Mesenchymal stem cell (in vitro differentiated cells and primary cell): ENCODE data around the gene SEMG2.

Source experiments
- DNase-seq: peaks from one replicate; pipeline ENCODE4 v3.0.0-alpha.2; 2013
- H2AFZ ChIP-seq: one replicate; pipeline ENCODE4 v1.6.1; 2013; ENCODE audit warnings: low read depth, mild to moderate bottlenecking, control low read depth, inconsistent platforms, low read length, moderate library complexity
- H2AK5ac ChIP-seq: 2 replicates; pipeline ENCODE4 v1.6.1; 2013; ENCODE audit warnings: low read length, moderate library complexity, mild to moderate bottlenecking, inconsistent platforms; ENCODE audit not compliant: severe bottlenecking
- H2BK120ac ChIP-seq: one replicate; pipeline ENCODE4 v1.6.1; 2013; ENCODE audit warnings: low read depth, mild to moderate bottlenecking, inconsistent platforms, low read length, moderate library complexity
- H2BK12ac ChIP-seq, 2 experiments: one replicate each; pipeline ENCODE4 v1.6.1; 2013; ENCODE audit warnings: inconsistent platforms in 2 of 2, low read length in 2 of 2, mild to moderate bottlenecking in 2 of 2, moderate library complexity in 2 of 2, control low read depth in 1 of 2
- H2BK15ac ChIP-seq: one replicate; pipeline ENCODE4 v1.6.1; 2013; ENCODE audit warnings: mild to moderate bottlenecking, low read depth, inconsistent platforms; ENCODE audit not compliant: poor library complexity, severe bottlenecking
- H2BK5ac ChIP-seq: 2 replicates; pipeline ENCODE4 v1.6.1; 2013; ENCODE audit warnings: low read depth, mild to moderate bottlenecking, low read length, control low read depth, inconsistent platforms; ENCODE audit not compliant: poor library complexity, severe bottlenecking
- H3K14ac ChIP-seq, 2 experiments: one replicate each; pipeline ENCODE4 v1.6.1; 2013; ENCODE audit warnings: inconsistent platforms in 2 of 2, low read length in 2 of 2, control low read depth in 1 of 2, mild to moderate bottlenecking in 1 of 2, moderate library complexity in 1 of 2
- H3K18ac ChIP-seq, 2 experiments: one replicate each; pipeline ENCODE4 v1.6.1; 2013; ENCODE audit warnings: inconsistent platforms in 2 of 2, low read length in 2 of 2, control low read depth in 1 of 2, low read depth in 1 of 2, mild to moderate bottlenecking in 1 of 2
- H3K23ac ChIP-seq, 2 experiments: one replicate each; pipeline ENCODE4 v1.6.1; 2013; ENCODE audit warnings: inconsistent platforms in 2 of 2, low read length in 2 of 2, mild to moderate bottlenecking in 2 of 2, moderate library complexity in 2 of 2, control low read depth in 1 of 2
- H3K27ac ChIP-seq: 2 replicates; pipeline ENCODE4 v1.5.1; 2013; ENCODE audit warnings: mild to moderate bottlenecking, moderate library complexity, low read length, control low read depth, inconsistent platforms; ENCODE audit not compliant: poor library complexity, severe bottlenecking
- H3K27me3 ChIP-seq, 2 experiments: 2 replicates each; pipeline versions ENCODE4 v1.6.1 to v1.7.0; 2013; ENCODE audit warnings: low read length in 2 of 2, mild to moderate bottlenecking in 2 of 2, moderate library complexity in 2 of 2, control low read depth in 1 of 2, inconsistent platforms in 1 of 2; ENCODE audit not compliant: control insufficient read depth in 1 of 2, insufficient read depth in 1 of 2
- H3K36me3 ChIP-seq, 2 experiments: 2 replicates each; pipeline versions ENCODE4 v1.6.1 to v1.7.0; 2013; ENCODE audit warnings: low read length in 2 of 2, control low read depth in 1 of 2, inconsistent platforms in 1 of 2, low read depth in 1 of 2, mild to moderate bottlenecking in 1 of 2; ENCODE audit not compliant: insufficient read depth in 2 of 2, control insufficient read depth in 1 of 2
- H3K4ac ChIP-seq, 2 experiments: one replicate each; pipeline ENCODE4 v1.6.1; 2013; ENCODE audit warnings: inconsistent platforms in 2 of 2, low read length in 2 of 2, mild to moderate bottlenecking in 2 of 2, moderate library complexity in 2 of 2, control low read depth in 1 of 2, low read depth in 1 of 2
- H3K4me1 ChIP-seq: 2 replicates; pipeline ENCODE4 v1.6.1; 2013; ENCODE audit warnings: low read depth, low read length, control low read depth; ENCODE audit not compliant: control insufficient read depth, insufficient read depth
- H3K4me2 ChIP-seq: 2 replicates; pipeline ENCODE4 v1.6.1; 2013; ENCODE audit warnings: low read length, mild to moderate bottlenecking, inconsistent platforms; ENCODE audit not compliant: poor library complexity, severe bottlenecking
- H3K4me3 ChIP-seq, 2 experiments: 2 replicates each; pipeline versions ENCODE4 v1.5.1 to v1.7.0; 2013; ENCODE audit warnings: low read length in 2 of 2, mild to moderate bottlenecking in 2 of 2, control low read depth in 1 of 2, low read depth in 1 of 2; ENCODE audit not compliant: insufficient read depth in 1 of 2
- H3K79me1 ChIP-seq: replicated peaks from 2 replicates; pipeline ENCODE4 v1.6.1; 2013; ENCODE audit warnings: mild to moderate bottlenecking, control low read depth, low read length, inconsistent platforms; ENCODE audit not compliant: poor library complexity, severe bottlenecking
- H3K9ac ChIP-seq: 2 replicates; pipeline ENCODE4 v1.7.0; 2013; ENCODE audit warnings: mild to moderate bottlenecking, low read length, moderate library complexity
- H3K9me3 ChIP-seq: 2 replicates; pipeline ENCODE4 v1.7.0; 2013; ENCODE audit warnings: mild to moderate bottlenecking, low read length; ENCODE audit not compliant: control insufficient read depth
- H4K8ac ChIP-seq: one replicate; pipeline ENCODE4 v1.6.1; 2013; ENCODE audit warnings: inconsistent platforms, mild to moderate bottlenecking, low read length, moderate library complexity
- H4K91ac ChIP-seq: one replicate; pipeline ENCODE4 v1.6.1; 2013; ENCODE audit warnings: mild to moderate bottlenecking, low read length, inconsistent platforms
- WGBS: methylation state at CpG from one replicate; pipeline ENCODE4 v1.1.7; 2013; ENCODE audit warnings: mixed read lengths; 5-methylcytosine and 5-hydroxymethylcytosine counted together

Gene SEMG2

DNA sequence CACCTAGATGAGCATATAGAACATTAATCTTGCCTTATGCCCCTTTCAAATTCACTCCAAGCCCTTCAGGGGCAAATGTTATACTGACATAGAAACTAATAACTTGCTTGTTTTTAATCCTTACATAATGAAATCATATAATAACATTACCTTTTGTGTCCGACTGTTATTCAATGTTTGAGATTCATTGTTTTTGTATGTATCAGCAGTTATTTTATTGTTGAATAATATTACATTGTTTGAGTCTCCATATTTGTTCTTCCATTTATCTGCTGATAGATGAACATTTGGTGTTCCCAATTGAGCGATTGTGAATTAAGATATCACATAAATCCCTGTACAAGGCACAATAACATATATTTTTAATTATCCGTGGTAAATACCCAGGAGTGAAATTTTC is 8.3 kb upstream of the SEMG2 start:
- Histone ChIP-seq H3K4me1 (no peaks in the 10 kb centered on the region), H2AFZ (no peak overlapping the region), H3K4me3 (no peak overlapping the region), H2BK120ac (no peak overlapping the region), H3K23ac (no peak overlapping the region), H3K9ac (no peak overlapping the region), H3K79me1 (no peaks in the 10 kb centered on the region), H3K4me2 (no peak overlapping the region), H4K8ac (no peak overlapping the region), H2AK5ac (no peak overlapping the region), H3K18ac (no peak overlapping the region), H3K36me3 (no peaks in the 10 kb centered on the region), H3K14ac (no peak overlapping the region), H3K4ac (no peak overlapping the region), H2BK12ac (no peak overlapping the region), H3K9me3 (no peaks in the 10 kb centered on the region), H2BK5ac (no peak overlapping the region), H2BK15ac (no peak overlapping the region), H3K27ac (no peak overlapping the region), H4K91ac (no peak overlapping the region), H3K27me3 (peaks cover 0 to 31% of the 10 kb centered on the region in 2 experiments)
- 60% methylated on average over 1 of the region's 3 CpGs for WGBS
- DNase-seq, result no peak

DNA sequence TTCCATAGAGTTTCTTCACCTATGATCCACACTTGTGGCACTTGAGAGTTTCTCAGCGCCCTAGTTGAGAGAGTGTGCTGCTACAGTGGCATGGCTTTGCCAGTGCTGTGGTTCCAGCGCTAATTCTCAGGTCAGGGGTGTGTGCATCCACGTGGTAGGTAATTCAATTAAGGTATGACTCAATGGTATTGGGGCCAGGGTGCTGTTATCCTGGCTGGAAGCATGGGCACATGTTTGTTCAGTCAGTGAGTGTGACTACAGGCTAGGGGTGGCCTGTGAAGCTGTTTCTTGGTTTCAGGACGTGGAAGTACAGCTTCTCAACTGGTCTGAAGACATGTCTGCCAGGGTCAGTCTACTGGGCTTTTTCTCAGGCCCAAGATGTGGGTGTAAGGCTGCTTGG is 3.0 kb upstream of the SEMG2 start:
- H3K23ac ChIP-seq, result no peak overlapping the region

DNA sequence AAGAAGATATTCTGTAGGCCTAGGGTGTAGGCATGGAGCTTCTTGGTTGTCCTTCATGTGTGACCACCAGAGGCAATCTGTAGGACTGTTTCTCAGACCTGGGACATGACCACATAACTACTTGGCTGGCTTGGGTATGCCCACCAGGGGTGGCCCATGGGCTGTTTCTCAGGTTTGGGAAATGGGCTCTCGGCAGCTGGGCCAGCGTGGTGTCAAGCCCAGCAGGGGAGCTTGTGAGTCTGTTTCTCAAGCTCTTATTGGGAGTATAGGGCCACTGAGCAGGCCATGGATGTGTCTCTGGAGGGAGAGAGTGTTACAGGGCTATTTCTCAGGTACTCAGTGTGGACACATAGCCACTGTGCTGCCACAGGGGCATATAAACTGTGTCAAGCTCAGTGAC is 2.5 kb upstream of the SEMG2 start:
- no peak overlapping the region for H2BK120ac ChIP-seq
- no peak for DNase-seq
- no peak overlapping the region for H4K91ac ChIP-seq
- H3K9ac ChIP-seq, result no peak overlapping the region
- no peak overlapping the region for H2BK12ac ChIP-seq
- H2AFZ ChIP-seq, result no peak overlapping the region
- no peak overlapping the region for H3K4ac ChIP-seq
- peaks cover 5 to 39% of the 10 kb centered on the region in 2 experiments for H3K27me3 ChIP-seq
- no peak overlapping the region for H4K8ac ChIP-seq
- no peak overlapping the region for H2AK5ac ChIP-seq
- no peak overlapping the region for H3K18ac ChIP-seq
- H3K23ac ChIP-seq, result no peak overlapping the region
- no peaks in the 10 kb centered on the region for H3K79me1 ChIP-seq
- no peak overlapping the region for H3K14ac ChIP-seq
- no peaks in the 10 kb centered on the region for H3K4me1 ChIP-seq
- H2BK5ac ChIP-seq, result no peak overlapping the region
- WGBS, result 76% methylated on average over 2 of the region's 2 CpGs
- H3K4me3 ChIP-seq, result no peak overlapping the region
- no peak overlapping the region for H3K4me2 ChIP-seq
- no peaks in the 10 kb centered on the region for H3K36me3 ChIP-seq
- no peak overlapping the region for H2BK15ac ChIP-seq
- no peaks in the 10 kb centered on the region for H3K9me3 ChIP-seq
- no peak overlapping the region for H3K27ac ChIP-seq

More for the DNA sequence above, 3.0 kb upstream of the SEMG2 start:
- no peak overlapping the region for H3K27ac ChIP-seq
- no peaks in the 10 kb centered on the region for H3K4me1 ChIP-seq
- H2AFZ ChIP-seq, result no peak overlapping the region
- no peak overlapping the region for H3K4ac ChIP-seq
- H3K9me3 ChIP-seq, result no peaks in the 10 kb centered on the region
- H3K36me3 ChIP-seq, result no peaks in the 10 kb centered on the region
- H3K4me3 ChIP-seq, result no peak overlapping the region
- WGBS, result 58% methylated on average over 4 of the region's 4 CpGs
- H4K8ac ChIP-seq, result no peak overlapping the region
- no peak overlapping the region for H3K4me2 ChIP-seq
- H2BK120ac ChIP-seq, result no peak overlapping the region
- H3K79me1 ChIP-seq, result no peaks in the 10 kb centered on the region
- H2BK12ac ChIP-seq, result no peak overlapping the region
- DNase-seq, result no peak
- no peak overlapping the region for H3K9ac ChIP-seq
- no peak overlapping the region for H2BK15ac ChIP-seq
- no peak overlapping the region for H2BK5ac ChIP-seq
- no peak overlapping the region for H3K18ac ChIP-seq
- H2AK5ac ChIP-seq, result no peak overlapping the region
- no peak overlapping the region for H4K91ac ChIP-seq
- peaks cover 5 to 36% of the 10 kb centered on the region in 2 experiments for H3K27me3 ChIP-seq
- no peak overlapping the region for H3K14ac ChIP-seq

DNA sequence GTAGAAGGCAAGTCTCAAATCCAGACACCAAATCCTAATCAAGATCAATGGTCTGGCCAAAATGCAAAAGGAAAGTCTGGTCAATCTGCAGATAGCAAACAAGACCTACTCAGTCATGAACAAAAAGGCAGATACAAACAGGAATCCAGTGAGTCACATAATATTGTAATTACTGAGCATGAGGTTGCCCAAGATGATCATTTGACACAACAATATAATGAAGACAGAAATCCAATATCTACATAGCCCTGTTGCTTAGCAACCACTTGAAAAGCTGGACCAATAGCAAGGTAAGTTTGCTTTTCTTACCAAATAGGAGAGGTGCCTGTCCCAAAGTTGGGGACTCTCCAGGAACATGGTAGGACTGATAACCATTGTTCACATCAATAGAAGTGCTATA is 2.0 kb downstream of the SEMG2 start:
- H2BK15ac ChIP-seq, result no peak overlapping the region
- no peak overlapping the region for H3K4me2 ChIP-seq
- H4K8ac ChIP-seq, result no peak overlapping the region
- H3K4me3 ChIP-seq, result no peak overlapping the region
- no peak overlapping the region for H2BK120ac ChIP-seq
- no peak overlapping the region for H4K91ac ChIP-seq
- no peaks in the 10 kb centered on the region for H3K4me1 ChIP-seq
- DNase-seq, result no peak
- H3K9ac ChIP-seq, result no peak overlapping the region
- no peak overlapping the region for H2BK12ac ChIP-seq
- H2BK5ac ChIP-seq, result no peak overlapping the region
- no peak overlapping the region for H2AFZ ChIP-seq
- no peak overlapping the region for H3K4ac ChIP-seq
- no peak overlapping the region for H3K18ac ChIP-seq
- no peak overlapping the region for H3K14ac ChIP-seq
- H3K23ac ChIP-seq, result no peak overlapping the region
- H3K27me3 ChIP-seq, result peaks cover 11 to 71% of the 10 kb centered on the region in 2 experiments
- H2AK5ac ChIP-seq, result no peak overlapping the region
- H3K36me3 ChIP-seq, result no peaks in the 10 kb centered on the region
- H3K9me3 ChIP-seq, result no peaks in the 10 kb centered on the region
- H3K79me1 ChIP-seq, result no peaks in the 10 kb centered on the region
- H3K27ac ChIP-seq, result no peak overlapping the region
